GM10266 (cell line): ENCODE data around the gene COL1A1.

Experiments used
- DNase-seq: peaks from one replicate; pipeline ENCODE4 v3.0.0; 2012; ENCODE audit errors: extremely low spot score
- CTCF ChIP-seq: IDR thresholded peaks from 2 replicates; pipeline ENCODE4 v1.5.1; 2012; ENCODE audit warnings: mild to moderate bottlenecking, low read depth; ENCODE audit not compliant: control insufficient read depth, insufficient read depth; ENCODE audit errors: missing control alignments

The COL1A1 gene

GRCh38 chr17:50174444-50174843 is 27.0 kb downstream of the COL1A1 start:
- DNase-seq, result no peak
- TF ChIP-seq CTCF, result no peak

GRCh38 chr17:50173335-50173941 is 28.0 kb downstream of the COL1A1 start:
- TF ChIP-seq CTCF, result no peak

GRCh38 chr17:50172936-50173334 is 28.5 kb downstream of the COL1A1 start:
- no peak for DNase-seq
- no peak for TF ChIP-seq CTCF

More at GRCh38 chr17:50173335-50173941, 28.0 kb downstream of the COL1A1 start:
- DNase-seq, result no peak

GRCh38 chr17:50172130-50172529 is 29.3 kb downstream of the COL1A1 start:
- DNase-seq, result no peak
- no peak for TF ChIP-seq CTCF

- no peak for TF ChIP-seq CTCF
- no peak for DNase-seq
Observed at GRCh38 chr17:50171371-50172071, 29.9 kb downstream of the COL1A1 start.

GRCh38 chr17:50170662-50171370 is 30.6 kb downstream of the COL1A1 start:
- DNase-seq, result peak; percentile 62

More at GRCh38 chr17:50170662-50171370, 30.6 kb downstream of the COL1A1 start:
- no peak for TF ChIP-seq CTCF
